ENCODE measurements around the gene CD3E. TPM values are rescaled to one million over a fixed set of nuclear protein-coding genes. Genes with fewer than 3 reads are reported as not detected.

The CD3E gene
- total and polyA plus RNA-seq, 2 donors (not counting 1 experiment from before 2014, with no cell fraction given), result 1.0 to 1.7 TPM

DNA sequence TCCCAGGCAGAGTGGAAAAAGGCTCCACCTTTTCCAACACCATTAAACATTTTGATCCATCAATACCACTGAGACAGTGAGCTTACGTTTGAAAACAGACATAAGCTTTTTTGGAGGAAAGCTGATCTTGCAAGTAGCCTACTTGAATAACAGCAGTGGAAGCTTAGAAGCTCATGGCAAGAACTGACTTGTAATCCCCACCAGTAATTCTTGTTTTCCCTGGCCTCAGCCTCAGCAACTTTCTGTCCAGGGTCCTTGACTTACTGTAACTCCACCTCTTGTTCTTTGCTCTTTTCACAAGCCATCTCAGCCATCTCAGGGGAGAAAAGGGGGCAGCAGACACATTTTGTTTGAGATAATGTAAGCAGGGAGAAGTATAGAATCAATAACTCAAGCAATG is 28.1 kb upstream of the CD3E start:
- Mint-ChIP-seq H3K4me1 (peaks cover 7% of the 10 kb centered on the region), H3K4me3 (no peak overlapping the region), H3K9me3 (ENCODE audit: insufficient read depth) (no peaks in the 10 kb centered on the region), H3K27me3 (peaks cover 37% of the 10 kb centered on the region), H3K27ac (no peak overlapping the region)
- Histone ChIP-seq H3K27ac (ENCODE audit: low read length in 2 of 2) (no peak overlapping the region), H3K9me3 (ENCODE audit: control extremely low read depth in 1 of 3, control insufficient read depth in 2 of 3, insufficient read depth in 1 of 3, low read length in 2 of 3) (peaks cover 0 to 1% (median 0%) of the 10 kb centered on the region in 3 donors), H3K27me3 (replicated peaks in 1 of 4; ENCODE audit: control extremely low read depth in 1 of 4, control insufficient read depth in 3 of 4, insufficient read depth in 4 of 4, low read length in 3 of 4) (peaks cover 0 to 31% (median 14%) of the 10 kb centered on the region in 4 experiments), H3K4me2 (replicated peaks; ENCODE audit: low read depth, low read length, poor library complexity, severe bottlenecking) (no peak overlapping the region), H4K20me1 (ENCODE audit: control insufficient read depth, insufficient read depth, low read length, poor library complexity, severe bottlenecking) (no peaks in the 10 kb centered on the region), H2AFZ (ENCODE audit: insufficient read depth, low read depth, low read length, poor library complexity, severe bottlenecking) (no peak overlapping the region), H3K4me1 (ENCODE audit: control insufficient read depth in 2 of 2, insufficient read depth in 2 of 2, low read length in 2 of 2) (peaks cover 4 to 13% of the 10 kb centered on the region in 2 donors), H3K9ac (ENCODE audit: low read length) (no peak overlapping the region), H3K4me3 (ENCODE audit: control extremely low read depth in 1 of 5, extremely low read depth in 1 of 5, insufficient read depth in 1 of 5, low read depth in 2 of 5, low read length in 4 of 5) (no peak overlapping the region), H3K36me3 (replicated peaks in 1 of 2; ENCODE audit: control extremely low read depth in 1 of 2, control insufficient read depth in 1 of 2, extremely low read depth in 1 of 2, insufficient read depth in 2 of 2, low read length in 1 of 2) (no peaks in the 10 kb centered on the region), H3K79me2 (ENCODE audit: control insufficient read depth, insufficient read depth, low read length) (no peaks in the 10 kb centered on the region)
- CTCF ChIA-PET, result interaction anchor here (1.1 to 1.5 kb wide), 3 partner anchors 11 to 23 kb away, joined by 3 to 5 read pairs (median 3); no protein-coding TSS in a partner anchor
- ATAC-seq (ENCODE audit: low read depth) (no peak), DNase-seq (no peak)
- 88% methylated on average over 1 of the region's 1 CpG for WGBS (ENCODE audit: insufficient coverage)
- intact Hi-C loops (cut with micrococcal nuclease), result no loop called here
- no peak for TF ChIP-seq EZH2 (IDR thresholded peaks at IDR 0.05; ENCODE audit: borderline replicate concordance, insufficient read depth, low read depth, low read length, poor library complexity, severe bottlenecking)
- TF ChIP-seq, protein P1, sequence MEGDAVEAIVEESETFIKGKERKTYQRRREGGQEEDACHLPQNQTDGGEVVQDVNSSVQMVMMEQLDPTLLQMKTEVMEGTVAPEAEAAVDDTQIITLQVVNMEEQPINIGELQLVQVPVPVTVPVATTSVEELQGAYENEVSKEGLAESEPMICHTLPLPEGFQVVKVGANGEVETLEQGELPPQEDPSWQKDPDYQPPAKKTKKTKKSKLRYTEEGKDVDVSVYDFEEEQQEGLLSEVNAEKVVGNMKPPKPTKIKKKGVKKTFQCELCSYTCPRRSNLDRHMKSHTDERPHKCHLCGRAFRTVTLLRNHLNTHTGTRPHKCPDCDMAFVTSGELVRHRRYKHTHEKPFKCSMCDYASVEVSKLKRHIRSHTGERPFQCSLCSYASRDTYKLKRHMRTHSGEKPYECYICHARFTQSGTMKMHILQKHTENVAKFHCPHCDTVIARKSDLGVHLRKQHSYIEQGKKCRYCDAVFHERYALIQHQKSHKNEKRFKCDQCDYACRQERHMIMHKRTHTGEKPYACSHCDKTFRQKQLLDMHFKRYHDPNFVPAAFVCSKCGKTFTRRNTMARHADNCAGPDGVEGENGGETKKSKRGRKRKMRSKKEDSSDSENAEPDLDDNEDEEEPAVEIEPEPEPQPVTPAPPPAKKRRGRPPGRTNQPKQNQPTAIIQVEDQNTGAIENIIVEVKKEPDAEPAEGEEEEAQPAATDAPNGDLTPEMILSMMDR (IDR thresholded peaks at IDR 0.05), result no peak
- POLR2A ChIA-PET, result no interaction called here

DNA sequence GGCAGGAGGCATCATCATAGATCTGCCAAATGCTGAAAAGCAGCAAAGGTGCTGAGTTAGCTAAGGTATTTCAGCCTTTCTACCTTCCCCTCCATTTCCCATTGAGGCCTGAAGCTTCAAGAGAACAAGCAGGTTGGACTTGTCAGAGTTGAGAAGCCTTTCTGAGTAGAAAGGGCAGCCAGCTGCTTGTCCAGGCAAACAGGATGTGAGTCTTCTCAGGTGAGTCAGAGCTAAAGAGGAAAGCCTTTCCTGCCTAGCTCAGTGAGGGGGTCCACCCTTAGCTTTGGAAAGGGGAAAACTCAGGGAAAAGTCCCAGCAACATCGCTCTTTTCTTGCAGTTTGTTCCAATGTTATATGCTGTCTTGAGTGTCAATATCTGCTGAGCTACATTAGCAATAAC is 27.2 kb upstream of the CD3E start:
- Histone ChIP-seq H4K20me1 (ENCODE audit: control insufficient read depth, insufficient read depth, low read length, poor library complexity, severe bottlenecking) (no peaks in the 10 kb centered on the region), H3K27ac (ENCODE audit: low read length in 2 of 2) (no peak overlapping the region), H3K79me2 (ENCODE audit: control insufficient read depth, insufficient read depth, low read length) (no peaks in the 10 kb centered on the region), H3K4me1 (ENCODE audit: control insufficient read depth in 2 of 2, insufficient read depth in 2 of 2, low read length in 2 of 2) (peaks cover 7 to 15% of the 10 kb centered on the region in 2 donors), H3K9ac (ENCODE audit: low read length) (no peak overlapping the region), H3K27me3 (replicated peaks in 1 of 4; ENCODE audit: control extremely low read depth in 1 of 4, control insufficient read depth in 3 of 4, insufficient read depth in 4 of 4, low read length in 3 of 4) (peaks cover 0 to 31% (median 12%) of the 10 kb centered on the region in 4 experiments), H3K4me3 (ENCODE audit: control extremely low read depth in 1 of 5, extremely low read depth in 1 of 5, insufficient read depth in 1 of 5, low read depth in 2 of 5, low read length in 4 of 5) (no peak overlapping the region), H3K4me2 (replicated peaks; ENCODE audit: low read depth, low read length, poor library complexity, severe bottlenecking) (no peak overlapping the region), H3K36me3 (replicated peaks in 1 of 2; ENCODE audit: control extremely low read depth in 1 of 2, control insufficient read depth in 1 of 2, extremely low read depth in 1 of 2, insufficient read depth in 2 of 2, low read length in 1 of 2) (no peaks in the 10 kb centered on the region), H3K9me3 (ENCODE audit: control extremely low read depth in 1 of 3, control insufficient read depth in 2 of 3, insufficient read depth in 1 of 3, low read length in 2 of 3) (peaks cover 0 to 1% (median 0%) of the 10 kb centered on the region in 3 donors), H2AFZ (ENCODE audit: insufficient read depth, low read depth, low read length, poor library complexity, severe bottlenecking) (no peak overlapping the region)
- Mint-ChIP-seq H3K27ac (no peak overlapping the region), H3K27me3 (peaks cover 29% of the 10 kb centered on the region), H3K4me3 (no peak overlapping the region), H3K9me3 (ENCODE audit: insufficient read depth) (no peaks in the 10 kb centered on the region), H3K4me1 (peaks cover 11% of the 10 kb centered on the region)
- TF ChIP-seq, protein P1 (IDR thresholded peaks at IDR 0.05), result no peak
- no peak for TF ChIP-seq EZH2 (IDR thresholded peaks at IDR 0.05; ENCODE audit: borderline replicate concordance, insufficient read depth, low read depth, low read length, poor library complexity, severe bottlenecking)
- intact Hi-C loops (cut with micrococcal nuclease), result no loop called here
- ATAC-seq (ENCODE audit: low read depth) (no peak), DNase-seq (no peak)
- POLR2A ChIA-PET, result no interaction called here
- CTCF ChIA-PET, result interaction anchor here (0.9 to 1.5 kb wide), 3 partner anchors 10 to 19 kb away, joined by 3 to 4 read pairs (median 3); no protein-coding TSS in a partner anchor
- no CpG with 5 or more reads among the region's 1 CpG for WGBS (ENCODE audit: insufficient coverage)
